Stimulated activated CD8-positive, alpha-beta memory T cell treated with anti-CD3 and anti-CD28 coated beads, Interleukin-4, amount 100 ng/mL, for 1 hour (primary cell): ENCODE data around the gene MGAT4C.
"Not testable (repeated sequence)": the region's sequence is repeated elsewhere in the genome, so short reads cannot be mapped to it uniquely, and the experiment has no call there.

Experiments used
- DNase-seq, 2 donors: peaks; one replicate each; pipeline ENCODE4 v3.0.0-alpha.2; 2020; ENCODE audit warnings: low read depth in 2 of 2, low spot score in 1 of 2

MGAT4C gene

DNA sequence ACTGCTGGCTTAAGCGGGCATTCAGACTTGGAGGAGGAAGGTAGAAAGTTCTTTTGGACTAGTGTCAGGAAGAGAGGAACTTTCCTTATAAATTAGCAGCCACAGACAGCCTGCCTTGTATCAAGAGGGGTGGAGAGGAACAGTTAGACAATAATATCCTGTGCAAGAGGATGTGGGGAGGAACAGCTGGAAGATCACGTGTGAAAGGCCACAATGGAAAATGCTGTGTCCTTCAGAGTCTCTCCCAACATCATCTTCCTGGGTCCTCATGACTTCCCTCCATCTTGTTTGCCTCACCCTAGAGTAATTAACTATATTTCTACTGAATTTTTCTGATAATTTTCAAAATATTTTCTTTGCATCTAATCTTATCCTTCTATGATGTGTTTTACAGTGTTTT lies 117.4 kb downstream of the MGAT4C start:
- no peak for DNase-seq

DNA sequence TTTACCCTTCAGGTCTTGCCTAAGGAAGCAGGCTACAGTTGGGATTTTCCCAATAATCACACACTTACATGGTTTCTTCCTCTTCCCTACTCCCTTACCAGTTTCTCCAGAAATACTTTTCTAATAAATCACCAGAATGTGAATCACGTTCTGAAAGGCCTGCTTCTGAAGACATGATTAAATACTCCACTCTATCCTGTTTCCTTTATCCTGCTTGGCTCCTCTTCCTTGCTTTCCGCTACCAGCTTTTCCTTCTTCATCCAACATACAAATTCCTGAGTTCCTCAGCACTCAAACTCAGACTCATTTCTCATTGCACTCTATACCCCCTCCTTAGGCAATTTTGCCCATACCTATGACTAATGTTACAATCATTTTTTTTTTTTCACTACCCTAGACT lies 118.3 kb downstream of the MGAT4C start:
- DNase-seq: no peak

GRCh38 chr12:86134561-86134960 lies 121.6 kb downstream of the MGAT4C start:
- no peak for DNase-seq

DNA sequence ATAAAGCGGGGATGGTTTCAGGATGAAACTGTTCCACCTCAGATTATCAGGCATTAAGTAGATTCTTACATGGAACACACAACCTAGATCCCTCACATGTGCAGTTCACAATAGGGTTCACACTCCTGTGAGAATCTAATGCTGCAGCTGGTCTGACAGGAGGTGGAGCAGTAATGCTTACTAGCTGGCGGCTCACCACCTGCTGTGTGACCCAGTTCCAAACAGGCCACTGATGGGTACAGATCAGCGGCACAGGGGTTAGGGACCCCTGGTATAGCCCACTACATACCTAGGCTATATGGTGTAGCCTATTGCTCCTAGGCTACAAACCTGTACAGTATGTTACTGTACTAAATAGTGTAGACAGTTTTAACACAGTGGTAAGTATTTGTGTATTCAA lies 129.3 kb downstream of the MGAT4C start:
- DNase-seq: not testable (repeated sequence)

GRCh38 chr12:86122846-86123468 lies 133.2 kb downstream of the MGAT4C start:
- no peak for DNase-seq

DNA sequence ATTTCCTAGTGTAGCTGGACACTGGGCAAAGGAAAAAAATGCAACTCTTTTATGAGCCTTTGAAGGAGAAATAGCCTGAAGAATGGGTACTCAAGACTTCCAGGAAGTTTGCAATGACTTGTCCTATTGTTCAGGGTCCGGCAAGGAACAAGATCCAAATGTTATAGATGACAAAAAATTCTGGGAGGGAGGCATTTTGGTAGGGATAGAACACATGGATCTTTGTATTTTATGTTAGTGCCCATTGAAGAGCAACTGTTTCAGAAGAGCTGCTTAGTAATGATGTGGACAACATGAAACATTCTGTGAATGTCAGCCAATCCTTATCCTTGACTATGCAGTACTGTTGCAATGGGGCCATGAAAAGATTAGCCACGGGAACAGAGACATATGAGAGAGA lies 138.0 kb downstream of the MGAT4C start:
- DNase-seq: no peak

GRCh38 chr12:86117711-86118110 lies 138.5 kb downstream of the MGAT4C start:
- DNase-seq: no peak

- DNase-seq: no peak
Observed at GRCh38 chr12:86104087-86104486, 152.1 kb downstream of the MGAT4C start.

DNA sequence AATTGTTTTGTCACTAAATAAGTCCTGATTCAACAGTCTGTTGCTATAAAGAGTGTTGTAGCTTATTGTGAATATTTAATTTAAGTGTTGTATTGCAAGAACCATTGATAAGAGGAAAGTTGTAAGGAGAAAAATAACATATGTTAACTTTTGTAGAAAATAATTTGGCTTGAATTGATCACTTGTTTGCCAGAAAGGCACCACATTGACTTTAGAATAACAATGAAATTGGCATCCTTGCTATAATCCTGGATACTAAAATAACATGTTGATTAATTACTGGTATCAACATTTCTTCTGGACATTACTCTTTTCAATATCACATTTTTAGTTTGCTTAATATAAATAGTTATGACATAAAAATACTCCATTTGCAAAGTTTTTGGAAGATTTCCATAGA lies 159.0 kb downstream of the MGAT4C start:
- DNase-seq: no peak

DNA sequence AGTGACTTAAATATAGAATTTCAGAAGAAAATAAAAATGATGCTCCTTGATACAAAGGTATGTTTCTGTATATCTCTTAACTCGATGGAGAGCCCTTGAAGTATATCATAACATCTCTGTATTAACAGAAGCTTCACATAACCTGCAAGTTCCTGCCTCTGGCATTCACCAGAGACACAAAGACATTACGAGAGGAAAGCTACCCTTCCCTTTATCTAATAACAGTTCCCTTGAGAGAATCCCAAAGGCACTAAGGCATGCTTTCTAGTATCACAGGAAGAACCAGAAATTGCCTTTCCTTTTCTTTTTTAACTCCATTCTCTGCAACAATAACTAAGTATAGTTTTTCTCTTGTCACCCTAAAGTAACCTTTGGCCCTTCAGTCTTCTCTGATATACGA lies 164.5 kb downstream of the MGAT4C start:
- DNase-seq: no peak

DNA sequence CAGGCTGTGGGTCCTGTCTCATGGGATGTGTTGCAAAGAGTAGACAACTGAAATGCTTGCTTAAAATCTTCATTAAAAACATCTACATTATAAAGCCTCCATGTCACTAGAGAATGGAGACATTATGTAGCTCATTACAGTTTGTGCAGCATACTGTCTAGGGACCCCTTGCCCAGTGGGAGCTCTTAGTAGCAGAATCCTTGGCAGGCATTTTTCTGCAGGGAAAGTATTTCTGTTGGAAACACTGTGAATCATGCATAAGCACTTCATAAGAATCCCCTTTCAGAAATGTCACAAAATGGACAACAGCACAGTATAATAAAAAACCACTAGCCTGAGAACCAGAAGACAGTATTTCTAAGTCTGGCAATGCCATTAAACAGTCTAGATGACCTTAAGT lies 174.3 kb downstream of the MGAT4C start:
- no peak for DNase-seq

- DNase-seq: not testable (repeated sequence)
Observed at GRCh38 chr12:86059052-86059451, 197.1 kb downstream of the MGAT4C start.

DNA sequence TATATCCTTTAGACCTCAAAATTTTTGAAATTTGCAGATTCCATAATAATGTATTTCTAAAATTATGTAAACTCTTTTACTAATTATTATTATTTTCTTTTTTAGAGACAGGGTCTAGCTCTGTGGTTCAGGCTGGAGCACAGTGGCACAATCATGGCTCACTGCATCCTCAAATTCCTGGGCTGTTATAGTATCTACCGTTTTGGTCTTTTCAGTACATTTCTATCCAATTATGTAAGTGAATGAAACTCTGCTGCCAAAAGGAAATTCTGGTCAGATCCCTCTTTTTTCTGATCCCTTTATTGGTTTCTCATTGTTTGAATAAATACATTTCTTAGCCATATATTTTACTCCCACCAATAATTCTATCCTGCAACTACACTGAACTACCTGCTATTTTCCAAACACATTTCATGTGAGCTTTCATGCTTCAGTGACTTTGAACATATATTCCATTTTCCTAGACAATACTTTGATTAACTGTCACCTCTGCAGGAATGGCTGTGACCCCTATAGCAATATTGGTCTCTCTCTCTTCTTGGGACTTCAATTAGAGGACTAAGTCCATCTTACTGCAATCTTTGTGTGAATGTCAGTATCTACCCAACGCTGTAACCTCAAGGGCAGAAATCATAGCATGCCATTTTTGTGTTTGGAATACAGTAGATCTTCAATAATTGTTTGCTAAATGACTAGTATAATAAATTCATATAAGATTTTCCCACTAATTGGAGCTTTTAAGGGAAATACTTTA lies 198.9 kb downstream of the MGAT4C start:
- no peak for DNase-seq

DNA sequence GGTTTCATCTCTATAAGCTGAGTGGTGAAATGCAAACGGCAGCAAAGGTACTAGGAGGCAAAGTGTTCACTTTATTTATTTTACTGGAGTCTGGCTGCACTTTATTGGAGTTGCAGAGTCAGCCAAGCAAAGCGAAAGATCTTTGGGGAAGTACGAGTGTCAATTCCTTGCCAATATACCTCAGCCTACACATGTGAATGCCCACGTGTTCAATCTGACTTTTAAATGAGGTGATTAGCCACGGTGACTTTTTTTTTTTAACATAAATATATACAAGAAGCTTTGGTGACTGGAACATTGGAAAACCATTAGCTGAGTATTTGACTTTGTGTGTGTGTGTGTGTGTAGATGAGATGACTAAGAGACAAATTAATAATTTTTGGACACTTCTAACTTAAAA lies 203.3 kb downstream of the MGAT4C start:
- no peak for DNase-seq

DNA sequence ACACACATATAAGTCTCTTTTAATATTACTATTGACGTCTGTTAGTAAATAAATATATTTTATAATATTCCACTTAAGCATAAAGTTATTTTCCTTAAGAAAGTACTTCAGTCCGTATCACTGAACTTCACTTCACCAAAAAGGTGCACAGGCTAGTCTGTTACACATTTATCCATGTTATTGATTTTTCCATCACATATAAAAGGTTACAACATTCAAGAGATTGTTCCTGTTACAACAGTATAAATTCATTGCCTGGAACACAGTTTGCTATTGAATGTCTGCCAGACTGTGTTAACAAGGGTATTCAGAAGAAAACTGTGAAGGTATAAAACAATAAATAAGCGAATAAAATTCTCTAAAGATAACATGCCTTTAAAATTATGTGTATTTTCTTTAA lies 206.2 kb downstream of the MGAT4C start:
- DNase-seq: no peak

- DNase-seq: no peak
Observed at GRCh38 chr12:86044396-86044795, 211.8 kb downstream of the MGAT4C start.

GRCh38 chr12:86042062-86042461 lies 214.1 kb downstream of the MGAT4C start:
- DNase-seq: no peak

DNA sequence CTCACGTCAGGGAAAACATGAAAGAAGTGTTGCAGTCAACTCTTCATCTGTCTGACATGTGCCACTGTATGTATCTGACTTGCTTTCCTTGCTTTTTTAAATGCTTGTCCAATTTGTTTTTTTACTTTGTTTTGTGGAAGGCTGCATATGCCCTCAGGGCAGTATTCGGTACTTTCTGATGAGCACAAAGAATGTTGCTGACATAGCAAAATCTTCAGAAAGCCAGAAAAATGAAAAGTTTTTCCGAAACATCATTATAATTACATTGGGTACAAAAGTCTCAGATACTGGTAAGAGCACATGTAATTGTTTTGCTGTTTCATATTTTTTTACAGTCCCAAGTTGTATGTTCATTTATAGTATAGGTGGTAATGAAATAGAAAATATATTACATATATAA lies 237.8 kb downstream of the MGAT4C start:
- no peak for DNase-seq

DNA sequence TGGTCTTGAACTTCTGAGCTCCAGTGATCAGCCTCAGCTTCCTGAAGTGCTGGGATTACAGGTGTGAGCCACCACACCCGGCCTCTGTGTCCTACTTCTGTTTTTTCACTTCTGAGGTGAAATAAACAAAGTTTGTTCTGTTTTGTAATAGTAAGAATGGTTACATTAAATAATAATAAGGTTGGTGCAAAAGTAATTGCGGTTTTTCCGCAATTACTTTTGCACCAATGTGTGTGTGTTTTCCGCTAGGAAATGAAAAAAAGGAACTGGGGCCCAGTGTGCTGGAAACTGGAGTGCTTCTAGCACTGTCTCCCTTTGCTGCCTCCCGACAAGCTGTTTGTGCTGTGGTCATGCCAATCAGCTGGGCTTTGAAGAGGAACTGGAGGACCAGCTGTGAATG lies 241.2 kb downstream of the MGAT4C start:
- DNase-seq: no peak

- DNase-seq: no peak
Observed at GRCh38 chr12:86006727-86007126, 249.5 kb downstream of the MGAT4C start.

DNA sequence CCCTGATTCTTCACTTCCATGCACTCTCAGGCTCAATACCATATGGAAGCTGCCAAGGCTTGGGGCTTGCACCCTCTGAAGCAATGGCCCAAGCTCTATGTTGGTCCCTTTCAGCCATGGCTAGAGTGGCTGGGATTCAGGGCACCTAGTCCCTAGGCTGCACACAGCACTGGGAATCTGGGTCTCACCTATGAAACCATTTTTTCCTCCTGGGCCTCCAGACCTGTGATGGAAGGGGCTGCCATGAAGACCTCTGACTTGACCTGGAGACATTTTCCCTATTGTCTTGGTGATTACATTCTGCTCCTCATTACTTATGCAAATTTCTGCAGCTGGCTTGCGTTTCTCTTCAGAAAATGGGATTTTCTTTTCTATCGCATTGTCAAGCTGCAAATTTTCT lies 258.1 kb downstream of the MGAT4C start:
- no peak for DNase-seq

DNA sequence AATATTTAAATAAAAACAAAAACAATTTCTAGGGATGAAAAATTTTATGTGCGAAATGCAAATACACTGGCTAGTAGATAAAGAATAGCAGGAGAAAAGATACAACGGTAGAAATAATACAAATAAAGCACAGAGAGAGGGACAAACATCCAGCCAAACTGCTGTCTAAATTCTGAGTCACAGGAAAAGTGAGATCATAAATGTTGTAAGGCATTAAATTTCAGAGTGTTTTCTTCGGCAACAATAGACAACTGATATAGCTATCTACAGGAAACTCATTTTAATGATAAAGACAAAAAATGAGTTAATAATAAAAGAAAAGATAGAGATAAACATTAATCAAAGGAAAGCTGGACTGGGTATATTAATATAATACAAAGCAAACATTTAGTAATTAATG lies 259.9 kb downstream of the MGAT4C start:
- no peak for DNase-seq

DNA sequence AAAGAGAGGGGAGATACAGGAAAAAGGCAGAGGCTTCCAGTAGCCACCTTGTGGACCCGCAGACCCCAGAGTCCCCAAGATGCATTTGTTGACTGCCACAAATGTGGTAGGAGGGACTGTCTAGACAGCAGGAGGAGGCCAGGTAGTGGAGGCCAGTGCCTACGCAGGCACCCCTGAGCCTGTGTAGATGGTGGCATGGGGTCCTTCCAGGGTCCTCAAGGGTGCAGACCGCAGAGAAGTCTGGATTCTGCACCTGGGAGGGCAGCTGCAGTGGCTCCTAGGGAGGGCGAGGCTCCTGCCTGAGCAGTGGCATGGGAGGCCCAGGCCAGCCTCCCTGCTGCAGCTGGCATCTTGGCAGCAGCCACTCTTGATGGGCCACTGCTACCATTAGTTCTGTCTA lies 262.4 kb downstream of the MGAT4C start:
- DNase-seq: no peak
